HG03159 (cell line): ENCODE measurements around the gene CDH13.

Experiments
- ATAC-seq: cut with Tn5 transposase; IDR thresholded peaks from one replicate; pipeline ENCODE4 v1.9.1; 2021; ENCODE audit warnings: mild to moderate bottlenecking, moderate library complexity; ENCODE audit not compliant: unreplicated experiment

CDH13 gene

DNA sequence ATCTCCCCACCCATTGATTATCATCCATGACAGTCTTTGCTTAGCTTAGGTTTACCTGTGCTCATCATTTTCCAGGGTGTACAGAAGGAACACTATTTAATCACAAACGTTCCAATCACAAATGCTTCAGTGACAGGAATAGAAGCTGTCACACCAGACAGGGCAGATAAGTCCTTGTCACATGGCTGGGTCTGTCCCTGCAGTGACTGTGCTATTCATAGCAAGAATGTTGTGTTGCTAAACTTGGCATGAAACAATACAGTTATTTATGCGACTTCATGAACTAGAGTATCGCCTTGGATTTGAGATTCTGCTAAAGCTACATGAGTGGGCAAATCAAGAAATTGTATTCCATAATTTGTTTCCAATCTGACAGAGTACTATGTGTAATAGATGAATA lies 108.4 kb downstream of the CDH13 start:
- no peak for ATAC-seq

DNA sequence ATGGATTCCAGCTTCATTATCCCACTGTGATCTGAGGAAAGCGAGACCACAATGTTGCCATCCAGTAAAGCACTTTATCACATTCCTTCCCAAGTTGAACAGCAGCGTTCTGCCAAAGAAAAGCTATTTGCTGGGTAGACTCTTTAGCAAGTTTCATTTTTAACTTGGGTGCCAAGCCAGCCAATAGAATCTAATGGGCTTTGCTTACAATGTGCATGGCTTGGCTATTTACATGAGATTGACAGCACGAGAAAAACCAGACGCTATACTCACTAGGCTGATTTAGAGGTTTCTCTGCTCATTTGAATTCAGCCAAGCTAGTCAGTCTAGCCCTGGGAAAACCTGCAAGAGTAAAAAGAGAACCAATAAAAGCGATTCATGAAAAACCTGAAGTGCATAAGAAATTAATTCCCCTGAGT lies 108.9 kb downstream of the CDH13 start:
- ATAC-seq, result no peak

- no peak for ATAC-seq
These were observed 109.5 kb downstream of the CDH13 start for GRCh38 chr16:82736224-82736623.

DNA sequence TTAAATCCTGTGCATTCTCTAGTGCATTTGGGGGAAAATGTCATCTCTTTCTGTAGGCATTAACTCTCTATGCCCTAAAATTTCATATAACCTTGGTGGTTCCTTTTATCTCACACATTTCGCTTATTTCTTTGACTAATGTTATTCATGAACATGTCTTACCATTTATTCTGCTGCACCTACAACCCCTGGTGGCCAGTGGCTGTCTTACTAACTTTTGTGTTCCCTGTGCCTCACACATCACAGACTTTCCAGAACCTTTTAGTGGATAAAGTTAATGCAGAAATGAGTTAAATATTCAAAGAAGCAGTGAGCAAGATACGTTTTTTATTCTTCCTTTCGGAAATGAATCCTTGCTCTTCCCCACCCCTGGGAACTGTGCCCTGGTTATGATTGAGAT lies 111.9 kb downstream of the CDH13 start:
- ATAC-seq, result no peak

DNA sequence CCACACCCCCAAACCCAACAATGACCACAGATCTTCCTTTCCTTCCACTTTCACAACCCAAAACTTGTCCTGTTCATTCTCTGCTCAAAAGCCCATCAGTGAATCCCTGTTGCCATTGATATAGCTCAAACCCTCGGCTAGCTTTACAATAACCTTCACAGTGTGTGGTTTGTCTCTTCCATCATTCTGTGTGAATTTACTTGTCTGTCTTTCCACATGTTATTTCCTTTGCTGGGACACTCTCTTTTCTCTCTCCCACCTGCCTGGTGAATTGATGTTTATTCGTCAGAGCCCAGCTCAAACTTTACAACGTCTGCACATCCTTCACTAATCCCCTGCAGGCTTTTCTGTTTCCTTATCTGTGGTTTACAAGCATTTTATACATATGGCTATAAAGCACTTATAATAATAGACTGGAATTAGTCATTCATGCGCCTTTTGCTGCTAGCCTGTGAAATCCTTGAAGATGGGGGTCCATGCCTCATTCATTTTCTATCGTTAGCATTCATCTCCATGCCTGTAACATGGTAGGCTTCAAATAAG lies 114.4 kb downstream of the CDH13 start:
- ATAC-seq, result no peak

DNA sequence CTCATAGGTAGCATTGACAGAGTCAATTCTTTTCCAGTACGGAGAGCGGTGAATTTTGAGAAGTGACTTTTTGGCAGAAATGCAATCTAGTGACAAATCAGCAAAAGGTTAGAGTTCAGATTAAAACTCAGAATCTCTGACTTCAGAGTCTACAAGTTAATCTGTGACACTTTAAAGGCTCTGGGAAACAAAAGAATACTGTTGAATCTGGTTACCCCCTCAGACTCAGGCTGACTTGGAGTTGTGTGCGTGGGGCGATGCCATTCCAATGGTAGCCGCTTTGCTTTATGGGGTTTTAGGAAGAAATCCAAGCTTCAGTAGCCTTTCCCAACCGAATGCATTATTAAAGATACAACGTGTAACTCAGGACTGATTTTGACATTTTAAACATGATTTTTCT lies 118.2 kb downstream of the CDH13 start:
- no peak for ATAC-seq

GRCh38 chr16:82748026-82748425 lies 121.3 kb downstream of the CDH13 start:
- ATAC-seq, result no peak

DNA sequence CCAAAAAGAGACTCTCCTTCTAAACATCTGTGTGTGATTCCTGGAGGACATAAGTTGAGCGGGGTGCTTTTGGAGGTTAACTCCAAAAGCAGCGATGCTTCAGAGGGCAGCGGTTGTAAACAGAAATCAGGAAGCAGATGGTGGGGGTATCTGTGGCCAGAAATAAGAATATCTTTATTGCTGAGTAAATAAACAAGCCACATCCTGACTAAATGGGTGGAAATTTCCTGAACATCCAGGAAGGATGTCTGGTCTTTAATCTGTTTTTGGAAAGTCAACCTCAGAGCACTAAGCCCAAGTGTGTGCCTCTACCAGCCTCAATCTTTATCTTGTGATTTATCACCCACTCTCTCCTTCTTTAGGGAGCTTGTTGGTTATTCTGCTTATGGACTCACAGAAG lies 123.3 kb downstream of the CDH13 start:
- no peak for ATAC-seq

GRCh38 chr16:82751020-82751419 lies 124.3 kb downstream of the CDH13 start:
- ATAC-seq, result no peak

- ATAC-seq, result no peak
These were observed 125.4 kb downstream of the CDH13 start for GRCh38 chr16:82752172-82752571.

GRCh38 chr16:82753821-82754220 lies 127.1 kb downstream of the CDH13 start:
- ATAC-seq, result no peak

- no peak for ATAC-seq
These were observed 128.1 kb downstream of the CDH13 start for GRCh38 chr16:82754716-82755513.

GRCh38 chr16:82755570-82756282 lies 129.0 kb downstream of the CDH13 start:
- no peak for ATAC-seq

DNA sequence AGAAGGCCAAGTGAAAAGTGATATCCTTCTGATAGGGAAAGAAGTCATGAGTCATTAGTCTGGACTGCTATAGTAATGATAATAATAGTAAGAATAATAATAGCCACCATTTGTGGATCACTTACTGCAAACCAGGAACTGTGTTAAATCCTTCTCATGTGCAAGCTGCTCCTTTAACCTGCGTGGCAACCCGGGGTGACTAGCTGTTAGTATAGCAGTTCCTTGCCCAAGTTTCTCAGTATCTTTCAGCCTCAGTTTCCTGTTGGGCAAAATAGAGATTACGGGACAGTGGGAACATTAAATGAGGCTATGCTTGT lies 129.5 kb downstream of the CDH13 start:
- ATAC-seq, result no peak

- no peak for ATAC-seq
These were observed 131.6 kb downstream of the CDH13 start for GRCh38 chr16:82758406-82758805.

DNA sequence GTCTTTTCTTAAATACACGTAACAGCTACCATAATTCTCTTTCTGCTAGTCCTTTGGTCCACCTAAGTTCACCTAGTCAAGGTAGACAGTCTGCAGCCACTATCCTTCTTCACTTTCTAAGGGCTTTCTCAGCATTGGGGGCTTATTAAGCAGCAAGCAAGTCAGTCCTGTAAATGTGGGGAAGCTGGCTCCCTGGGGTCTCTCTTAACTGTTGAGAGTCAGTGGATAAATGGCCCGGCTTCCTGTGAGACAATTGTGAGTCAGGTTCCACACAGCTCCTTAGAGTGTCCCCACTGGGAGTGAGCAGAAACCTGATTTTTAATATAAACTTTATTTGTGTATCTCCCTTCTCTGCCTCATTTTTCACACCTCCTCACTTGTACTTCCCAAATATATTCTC lies 132.1 kb downstream of the CDH13 start:
- no peak for ATAC-seq

DNA sequence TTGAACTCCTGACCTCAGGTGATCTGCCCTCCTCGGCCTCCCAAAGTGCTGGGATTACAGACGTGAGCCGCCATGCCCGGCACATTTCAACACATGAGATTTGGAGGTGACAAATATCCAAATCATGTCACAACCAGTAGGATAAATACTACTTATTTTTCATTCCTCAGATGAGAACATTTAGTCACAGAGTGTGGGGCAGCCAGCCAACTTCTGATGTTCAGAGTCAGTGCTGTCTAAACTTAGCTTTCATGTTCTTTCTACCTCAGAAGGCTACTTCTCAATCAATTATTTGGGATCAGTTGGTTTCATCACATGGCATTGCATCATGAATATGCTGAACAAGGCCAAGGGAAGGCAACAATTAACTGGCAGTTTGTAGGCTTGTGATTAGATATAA lies 134.5 kb downstream of the CDH13 start:
- no peak for ATAC-seq

GRCh38 chr16:82761858-82762257 lies 135.1 kb downstream of the CDH13 start:
- ATAC-seq, result no peak

- no peak for ATAC-seq
These were observed 136.6 kb downstream of the CDH13 start for GRCh38 chr16:82763371-82763770.

GRCh38 chr16:82767198-82767597 lies 140.4 kb downstream of the CDH13 start:
- no peak for ATAC-seq

DNA sequence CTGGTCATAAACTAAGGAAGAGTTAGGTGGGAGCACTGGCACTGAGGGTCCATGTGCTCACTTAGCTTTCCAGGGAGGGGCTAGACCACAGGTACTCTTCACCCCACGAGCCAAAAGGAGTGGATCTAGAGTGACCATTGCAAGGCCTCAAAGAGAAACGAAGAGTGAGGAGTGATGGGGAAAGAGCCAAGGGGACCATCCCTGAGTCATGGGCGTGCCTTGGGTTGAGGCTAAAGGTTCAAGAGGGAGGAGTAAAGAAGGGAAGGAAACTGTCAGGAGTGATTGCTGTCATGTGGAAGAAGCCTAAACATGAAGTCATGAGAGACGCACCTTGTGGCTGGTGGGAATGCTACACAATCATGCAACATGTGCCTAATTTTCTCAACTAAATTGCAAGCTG lies 141.0 kb downstream of the CDH13 start:
- ATAC-seq, result no peak

DNA sequence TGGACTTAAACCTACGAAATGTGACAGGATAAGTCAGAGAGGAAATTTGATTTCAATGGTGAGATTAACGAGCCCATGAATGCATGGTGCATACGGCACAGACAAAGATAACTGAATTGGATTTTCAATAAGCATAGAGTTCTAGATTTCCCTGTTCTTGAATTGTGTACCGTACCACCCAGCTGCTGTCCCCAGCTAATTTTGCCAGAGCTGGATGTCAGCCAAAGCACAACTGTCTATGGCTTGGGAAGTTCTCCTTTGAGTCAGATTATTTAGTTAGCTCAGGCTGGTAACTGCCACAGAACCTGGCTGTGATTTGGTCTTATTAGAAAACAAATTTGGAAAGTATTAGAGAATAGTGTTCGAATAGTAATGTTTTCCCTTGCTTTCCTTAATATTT lies 143.1 kb downstream of the CDH13 start:
- ATAC-seq, result no peak
